Prostate gland (tissue), 2 donors: Measurements from ENCODE around the gene CRY1. TPM values are rescaled to one million over a fixed set of nuclear protein-coding genes. Genes with fewer than 3 reads are reported as not detected.

Experiments used
- DNase-seq: peaks from one replicate; pipeline ENCODE4 v3.0.0-alpha.2; 2019; ENCODE audit warnings: low spot score
- H3K27ac ChIP-seq, 2 donors: fragments of 200-600 bp; sonication (generic); 2 replicates each; pipeline ENCODE4 v1.5.1; 2017 to 2019
- H3K27me3 ChIP-seq: fragments of 200-600 bp; sonication (generic); replicated peaks from 2 replicates; pipeline ENCODE4 v1.5.1; 2019; ENCODE audit not compliant: insufficient read depth
- H3K36me3 ChIP-seq, 2 donors: fragments of 200-600 bp; sonication (generic); 1 replicate in 1 of 2; 2 replicates in 1 of 2; pipeline versions ENCODE4 v1.5.1 to v1.8.1; 2017 to 2019
- H3K4me1 ChIP-seq: fragments of 200-600 bp; sonication (generic); replicated peaks from 2 replicates; pipeline ENCODE4 v1.5.1; 2019
- H3K4me3 ChIP-seq, 2 donors: fragments of 200-600 bp; sonication (generic); 2 replicates each; pipeline ENCODE4 v1.5.1; 2017 to 2019
- H3K9me3 ChIP-seq: fragments of 200-600 bp; sonication (generic); 2 replicates; pipeline ENCODE4 v1.5.1; 2017
- POLR2A ChIP-seq: fragments of 450-650 bp; IDR thresholded peaks from one replicate; pipeline ENCODE4 v1.6.1; 2016; ENCODE audit warnings: antibody characterized with exemption, mild to moderate bottlenecking
- POLR2AphosphoS5 ChIP-seq: sonication (generic); formaldehyde crosslinking; IDR thresholded peaks from one replicate; pipeline ENCODE4 v1.6.1; 2017; ENCODE audit warnings: antibody characterized with exemption
- WGBS: methylation state at CpG from one replicate; pipeline ENCODE4 v1.1.5; 2018; 5-methylcytosine and 5-hydroxymethylcytosine counted together
- intact Hi-C: fragments of 100-400 bp; cut with DNase I; formaldehyde crosslinking; loops from one replicate; pipeline ENCODE4 v1.14.2; 2022
- total RNA-seq, 2 donors: library from RNA; depleted of rRNA; stranded (reverse); fragments of >200 nt; gene quantifications; one replicate each; pipeline ENCODE4 v1.1.0, GENCODE V29; 2016
- TF ChIP-seq, protein P1 (sequence below), 4 experiments: fragments of 200-600 bp in 2 of 4; fragments of 450-650 bp in 2 of 4; sonication (generic) in 2 of 4; IDR thresholded peaks; 1 replicate in 3 of 4; 2 replicates in 1 of 4; pipeline ENCODE4 v1.5.1; 2016 to 2019; ENCODE audit warnings: antibody characterized with exemption in 4 of 4, mild to moderate bottlenecking in 2 of 4, moderate library complexity in 2 of 4

The CRY1 gene
- total RNA-seq, 2 donors from 2014 or later = 15.7 to 35.2 TPM

DNA sequence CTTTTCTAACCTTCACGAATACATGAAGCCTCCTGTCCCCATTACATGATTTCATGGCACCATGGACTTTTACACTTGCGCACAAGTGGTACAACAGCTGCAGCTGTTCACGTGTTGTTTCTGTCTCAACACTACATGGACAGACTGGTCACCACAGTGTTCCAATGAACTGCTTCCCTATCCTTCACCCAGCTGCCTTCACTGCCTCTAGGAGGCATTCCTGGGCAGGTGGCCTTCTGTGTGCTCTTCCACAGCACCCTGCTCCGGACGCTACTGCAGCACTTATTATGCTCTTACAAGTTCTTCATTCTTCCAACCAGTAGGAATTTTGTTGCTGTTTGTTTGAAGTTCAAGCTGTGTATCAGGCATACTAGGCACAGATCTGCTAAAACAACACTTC is 107.9 kb downstream of the CRY1 start:
- no peak for TF ChIP-seq POLR2A
- no peak for TF ChIP-seq POLR2AphosphoS5
- TF ChIP-seq, protein P1, sequence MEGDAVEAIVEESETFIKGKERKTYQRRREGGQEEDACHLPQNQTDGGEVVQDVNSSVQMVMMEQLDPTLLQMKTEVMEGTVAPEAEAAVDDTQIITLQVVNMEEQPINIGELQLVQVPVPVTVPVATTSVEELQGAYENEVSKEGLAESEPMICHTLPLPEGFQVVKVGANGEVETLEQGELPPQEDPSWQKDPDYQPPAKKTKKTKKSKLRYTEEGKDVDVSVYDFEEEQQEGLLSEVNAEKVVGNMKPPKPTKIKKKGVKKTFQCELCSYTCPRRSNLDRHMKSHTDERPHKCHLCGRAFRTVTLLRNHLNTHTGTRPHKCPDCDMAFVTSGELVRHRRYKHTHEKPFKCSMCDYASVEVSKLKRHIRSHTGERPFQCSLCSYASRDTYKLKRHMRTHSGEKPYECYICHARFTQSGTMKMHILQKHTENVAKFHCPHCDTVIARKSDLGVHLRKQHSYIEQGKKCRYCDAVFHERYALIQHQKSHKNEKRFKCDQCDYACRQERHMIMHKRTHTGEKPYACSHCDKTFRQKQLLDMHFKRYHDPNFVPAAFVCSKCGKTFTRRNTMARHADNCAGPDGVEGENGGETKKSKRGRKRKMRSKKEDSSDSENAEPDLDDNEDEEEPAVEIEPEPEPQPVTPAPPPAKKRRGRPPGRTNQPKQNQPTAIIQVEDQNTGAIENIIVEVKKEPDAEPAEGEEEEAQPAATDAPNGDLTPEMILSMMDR (IDR thresholded peaks at IDR 0.05) = no peak
- Histone ChIP-seq H3K9me3 (no peaks in the 10 kb centered on the region), H3K27ac (no peak overlapping the region), H3K36me3 (no peaks in the 10 kb centered on the region), H3K4me1 (peaks cover 5% of the 10 kb centered on the region), H3K4me3 (no peak overlapping the region), H3K27me3 (no peaks in the 10 kb centered on the region)
- 92% methylated on average over 5 of the region's 5 CpGs for WGBS
- intact Hi-C loops = no loop called here
- DNase-seq = no peak

- Histone ChIP-seq H3K9me3 (no peaks in the 10 kb centered on the region), H3K27me3 (no peaks in the 10 kb centered on the region), H3K27ac (no peak overlapping the region), H3K36me3 (no peaks in the 10 kb centered on the region), H3K4me1 (peaks cover 5% of the 10 kb centered on the region), H3K4me3 (no peak overlapping the region)
- WGBS = 94% methylated on average over 6 of the region's 6 CpGs
- intact Hi-C loops = no loop called here
- TF ChIP-seq, protein P1 (IDR thresholded peaks at IDR 0.05) = no peak
- no peak for TF ChIP-seq POLR2A
- TF ChIP-seq POLR2AphosphoS5 = no peak
- no peak for DNase-seq
These were observed 108.7 kb downstream of the CRY1 start for GRCh38 chr12:106984588-106985137.

GRCh38 chr12:106982229-106982628 is 111.1 kb downstream of the CRY1 start:
- TF ChIP-seq POLR2AphosphoS5 (no peak), POLR2A (no peak)
- TF ChIP-seq, protein P1 (IDR thresholded peaks at IDR 0.05) = no peak
- no peaks in the 10 kb centered on the region for H3K4me1 ChIP-seq
- intact Hi-C loops = no loop called here
- H3K4me3 ChIP-seq = no peak overlapping the region
- H3K27ac ChIP-seq = no peak overlapping the region
- 78% methylated on average over 1 of the region's 1 CpG for WGBS
- H3K27me3 ChIP-seq = no peaks in the 10 kb centered on the region
- no peaks in the 10 kb centered on the region for H3K36me3 ChIP-seq
- H3K9me3 ChIP-seq = no peaks in the 10 kb centered on the region
- no peak for DNase-seq

DNA sequence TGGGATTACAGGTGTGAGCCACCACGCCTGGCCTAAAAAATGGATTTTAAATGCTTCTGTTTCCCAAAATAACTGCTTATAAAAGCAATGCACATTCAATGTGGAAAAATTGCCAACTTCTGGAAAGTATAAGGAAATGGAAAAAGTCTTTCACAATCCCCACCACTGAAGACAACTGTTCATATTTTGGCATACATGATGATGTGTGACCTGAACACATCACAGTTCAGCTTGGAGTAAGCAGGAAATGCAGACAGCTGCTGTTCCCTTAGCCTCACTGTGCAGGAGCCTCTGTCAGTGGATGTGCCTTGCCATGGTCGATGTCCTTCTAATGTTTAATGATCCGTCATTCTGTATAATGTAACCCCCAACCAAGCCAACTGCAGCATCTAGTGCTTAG is 111.6 kb downstream of the CRY1 start:
- TF ChIP-seq POLR2AphosphoS5 (no peak), POLR2A (no peak)
- TF ChIP-seq, protein P1 (IDR thresholded peaks at IDR 0.05) = no peak
- H3K27ac ChIP-seq = no peak overlapping the region
- no peaks in the 10 kb centered on the region for H3K9me3 ChIP-seq
- intact Hi-C loops = no loop called here
- H3K36me3 ChIP-seq = no peaks in the 10 kb centered on the region
- no peaks in the 10 kb centered on the region for H3K27me3 ChIP-seq
- H3K4me1 ChIP-seq = no peaks in the 10 kb centered on the region
- no peak for DNase-seq
- H3K4me3 ChIP-seq = no peak overlapping the region
- 92% methylated on average over 3 of the region's 3 CpGs for WGBS

DNA sequence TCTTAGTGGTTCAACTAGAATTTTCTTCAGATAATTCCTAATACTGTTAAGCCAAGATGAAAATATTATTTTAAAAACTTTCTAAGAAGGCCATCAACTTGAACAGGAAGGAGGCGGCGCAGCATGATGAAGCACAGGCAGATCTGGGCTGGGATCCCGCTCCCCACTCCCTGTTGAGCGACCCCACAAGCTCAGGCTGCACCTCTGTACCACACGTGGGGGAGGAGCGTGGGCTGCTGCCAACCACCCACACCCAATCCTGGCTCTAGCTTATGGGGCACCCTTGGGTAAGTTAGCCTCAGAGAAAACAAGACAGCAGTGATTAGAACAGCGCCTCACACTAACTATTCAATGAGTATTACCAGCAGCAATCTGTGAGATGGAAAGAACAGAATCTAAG is 112.4 kb downstream of the CRY1 start:
- no peak for DNase-seq
- Histone ChIP-seq H3K4me3 (no peak overlapping the region), H3K4me1 (no peaks in the 10 kb centered on the region), H3K27ac (no peak overlapping the region), H3K36me3 (no peaks in the 10 kb centered on the region), H3K27me3 (no peaks in the 10 kb centered on the region), H3K9me3 (no peaks in the 10 kb centered on the region)
- WGBS = 84% methylated on average over 7 of the region's 7 CpGs
- intact Hi-C loops = no loop called here
- TF ChIP-seq, protein P1 (IDR thresholded peaks at IDR 0.05) = no peak
- no peak for TF ChIP-seq POLR2A
- TF ChIP-seq POLR2AphosphoS5 = no peak
